Thoracic aorta (tissue), 2 donors: Measurements from ENCODE around the gene IRS1. TPM values are rescaled to one million over a fixed set of nuclear protein-coding genes. Genes with fewer than 3 reads are reported as not detected.

Experiments used
- ATAC-seq: fragments of 150-250 bp; one replicate; pipeline ENCODE4 v1.8.0; 2017; ENCODE audit warnings: low read depth; ENCODE audit not compliant: insufficient number of reproducible peaks, low FRiP score
- DNase-seq: peaks from one replicate; pipeline ENCODE4 v3.0.0-alpha.2; 2020; ENCODE audit warnings: low spot score
- H3K27ac ChIP-seq, 2 donors: fragments of 200-600 bp; sonication (generic); 1 replicate in 1 of 2; 2 replicates in 1 of 2; pipeline ENCODE4 v1.5.1; 2016; ENCODE audit warnings: mild to moderate bottlenecking in 2 of 2, moderate library complexity in 2 of 2
- H3K27me3 ChIP-seq: fragments of 200-600 bp; sonication (generic); replicated peaks from 2 replicates; pipeline ENCODE4 v1.6.0; 2016; ENCODE audit warnings: mild to moderate bottlenecking; ENCODE audit not compliant: insufficient read depth
- H3K36me3 ChIP-seq: fragments of 200-600 bp; sonication (generic); one replicate; pipeline ENCODE4 v1.5.1; 2016
- H3K4me1 ChIP-seq, 2 donors: fragments of 200-600 bp; sonication (generic); 1 replicate in 1 of 2; 2 replicates in 1 of 2; pipeline versions ENCODE4 v1.5.1 to v1.6.0; 2016; ENCODE audit warnings: low read depth in 2 of 2, mild to moderate bottlenecking in 1 of 2; ENCODE audit not compliant: control insufficient read depth in 1 of 2
- H3K4me3 ChIP-seq: fragments of 200-600 bp; sonication (generic); 2 replicates; pipeline ENCODE4 v1.5.1; 2016; ENCODE audit warnings: mild to moderate bottlenecking
- H3K9me3 ChIP-seq: fragments of 200-600 bp; sonication (generic); 2 replicates; pipeline ENCODE4 v1.5.1; 2016
- CTCF ChIP-seq: fragments of 200-600 bp; sonication (generic); IDR thresholded peaks from one replicate; pipeline ENCODE4 v1.5.1; 2019; ENCODE audit warnings: antibody characterized with exemption
- total RNA-seq, 2 donors: library from RNA; depleted of rRNA; stranded (reverse); fragments of >200 nt; gene quantifications; one replicate each; pipeline versions ENCODE4 v1.1.0 to v1.2.3, GENCODE V29; 2016

Gene IRS1
- total RNA-seq, 2 donors from 2014 or later: 18.8 to 23.1 TPM

GRCh38 chr2:226742347-226742746 lies 57.3 kb downstream of the IRS1 start:
- ATAC-seq (peak; percentile 45), DNase-seq (no peak)
- H3K4me1 ChIP-seq: peaks cover 8 to 51% of the 10 kb centered on the region in 2 donors
- H3K4me3 ChIP-seq: peak overlapping the region; percentile 31
- H3K36me3 ChIP-seq: no peaks in the 10 kb centered on the region
- no peaks in the 10 kb centered on the region for H3K9me3 ChIP-seq
- peak overlapping the region; percentile 34 to 50 for H3K27ac ChIP-seq
- TF ChIP-seq CTCF: no peak
- no peaks in the 10 kb centered on the region for H3K27me3 ChIP-seq

GRCh38 chr2:226740039-226740648 lies 59.5 kb downstream of the IRS1 start:
- H3K27ac ChIP-seq: no peak overlapping the region
- ATAC-seq: no peak
- no peak for TF ChIP-seq CTCF
- H3K9me3 ChIP-seq: no peaks in the 10 kb centered on the region
- no peaks in the 10 kb centered on the region for H3K36me3 ChIP-seq
- H3K4me1 ChIP-seq: peaks cover 8 to 51% of the 10 kb centered on the region in 2 donors
- no peak overlapping the region for H3K4me3 ChIP-seq
- H3K27me3 ChIP-seq: no peaks in the 10 kb centered on the region
- no peak for DNase-seq

- no peaks in the 10 kb centered on the region for H3K36me3 ChIP-seq
Observed at GRCh38 chr2:226739545-226740030, 60.0 kb downstream of the IRS1 start.

GRCh38 chr2:226738821-226739544 lies 60.6 kb downstream of the IRS1 start:
- H3K27ac ChIP-seq: no peak overlapping the region
- no peaks in the 10 kb centered on the region for H3K36me3 ChIP-seq
- ATAC-seq (no peak), DNase-seq (no peak)
- H3K4me1 ChIP-seq: peaks cover 8 to 49% of the 10 kb centered on the region in 2 donors
- no peak overlapping the region for H3K4me3 ChIP-seq
- no peaks in the 10 kb centered on the region for H3K9me3 ChIP-seq
- TF ChIP-seq CTCF: no peak
- no peaks in the 10 kb centered on the region for H3K27me3 ChIP-seq

More at GRCh38 chr2:226739545-226740030, 60.0 kb downstream of the IRS1 start:
- DNase-seq (no peak), ATAC-seq (no peak)
- Histone ChIP-seq H3K27ac (no peak overlapping the region), H3K4me3 (no peak overlapping the region), H3K4me1 (peaks cover 8 to 51% of the 10 kb centered on the region in 2 donors), H3K27me3 (no peaks in the 10 kb centered on the region), H3K9me3 (no peaks in the 10 kb centered on the region)
- TF ChIP-seq CTCF: no peak

GRCh38 chr2:226738191-226738820 lies 61.3 kb downstream of the IRS1 start:
- Histone ChIP-seq H3K4me3 (no peak overlapping the region), H3K27ac (no peak overlapping the region), H3K27me3 (no peaks in the 10 kb centered on the region), H3K4me1 (peaks cover 8 to 42% of the 10 kb centered on the region in 2 donors), H3K36me3 (no peaks in the 10 kb centered on the region), H3K9me3 (no peaks in the 10 kb centered on the region)
- DNase-seq (no peak), ATAC-seq (no peak)
- no peak for TF ChIP-seq CTCF
